Kidney (tissue), 14 donors: ENCODE measurements around the gene GADD45A. TPM values are rescaled to one million over a fixed set of nuclear protein-coding genes. Genes with fewer than 3 reads are reported as not detected.

Source experiments
- DNase-seq, 5 donors: peaks; one replicate each; pipeline ENCODE4 v3.0.0-alpha.2; 2013 to 2020
- FAIRE-seq: peaks from 2 replicates; lab custom pipeline; 2012; peaks lifted over from hg19 to GRCh38; lab: Jason Lieb, UNC
- H3K27ac ChIP-seq, 2 donors: one replicate each; pipeline ENCODE4 v1.7.0; 2013; ENCODE audit warnings: low read depth in 2 of 2, low read length in 2 of 2, inconsistent platforms in 1 of 2
- H3K27me3 ChIP-seq: one replicate; pipeline ENCODE4 v1.7.1; 2013; ENCODE audit warnings: low read length, inconsistent platforms; ENCODE audit not compliant: control insufficient read depth, insufficient read depth
- H3K36me3 ChIP-seq, 3 donors: one replicate each; pipeline versions ENCODE4 v1.7.0 to v1.7.1; 2013; ENCODE audit warnings: low read length in 3 of 3, control low read depth in 1 of 3, inconsistent platforms in 1 of 3; ENCODE audit not compliant: insufficient read depth in 3 of 3, control insufficient read depth in 2 of 3
- H3K4me1 ChIP-seq, 3 donors: one replicate each; pipeline versions ENCODE4 v1.7.0 to v1.7.1; 2013; ENCODE audit warnings: low read length in 3 of 3, inconsistent platforms in 1 of 3, low read depth in 1 of 3; ENCODE audit not compliant: control insufficient read depth in 2 of 3, insufficient read depth in 2 of 3
- H3K4me3 ChIP-seq, 3 donors: one replicate each; pipeline versions ENCODE4 v1.7.0 to v1.8.1; 2013; ENCODE audit warnings: low read length in 3 of 3, control low read depth in 1 of 3, inconsistent platforms in 1 of 3
- H3K9ac ChIP-seq, 3 donors: one replicate each; pipeline versions ENCODE4 v1.7.0 to v1.7.1; 2013; ENCODE audit warnings: low read length in 3 of 3, control low read depth in 1 of 3, inconsistent platforms in 1 of 3
- H3K9me3 ChIP-seq, 3 donors: one replicate each; pipeline versions ENCODE4 v1.7.0 to v1.7.1; 2013; ENCODE audit warnings: low read length in 3 of 3, control low read depth in 1 of 3, inconsistent platforms in 1 of 3; ENCODE audit not compliant: control insufficient read depth in 2 of 3, insufficient read depth in 1 of 3
- intact Hi-C: fragments of 100-400 bp; cut with DNase I; formaldehyde crosslinking; loops from one replicate; pipeline ENCODE4 v1.11.1; 2022
- polyA plus RNA-seq: library from polyadenylated mRNA; stranded (reverse); fragments of 350-450 nt; fragmentation: Illumina TruSeq; extraction: RNeasy Lipid Tissue Mini Kit (QIAGEN cat#74804); gene quantifications from one replicate; pipeline ENCODE4 v1.2.3, GENCODE V29; 2014; ENCODE audit warnings: low read depth, low replicate concordance; ENCODE audit not compliant: insufficient read depth
- total RNA-seq: library from RNA; stranded (reverse); fragmentation: NEBNext Ultra II Directional; extraction: Animal tissue kit (Norgen Biotek cat#: 25700); gene quantifications from one replicate; pipeline ENCODE4 v1.2.1, GENCODE V29; 2021
- TF ChIP-seq, protein P1 (sequence below): IDR thresholded peaks from 3 replicates; pipeline ENCODE4 v1.5.1; 2012; ENCODE audit warnings: mild to moderate bottlenecking, moderate library complexity, borderline replicate concordance; ENCODE audit not compliant: insufficient read depth; ENCODE audit errors: extremely low read depth
- donor health status: control.
- donor health status: control.
- donor health status: control.
- donor health status: control.
- donor health status: control.
- donor health status: DM: yes; HTN: yes; CAD: no.
- donor health status: Normal renal cell carcinoma (clear cell type).

Gene GADD45A
- total and polyA plus RNA-seq, 2 donors from 2014 or later, result 85.6 to 218 TPM

DNA sequence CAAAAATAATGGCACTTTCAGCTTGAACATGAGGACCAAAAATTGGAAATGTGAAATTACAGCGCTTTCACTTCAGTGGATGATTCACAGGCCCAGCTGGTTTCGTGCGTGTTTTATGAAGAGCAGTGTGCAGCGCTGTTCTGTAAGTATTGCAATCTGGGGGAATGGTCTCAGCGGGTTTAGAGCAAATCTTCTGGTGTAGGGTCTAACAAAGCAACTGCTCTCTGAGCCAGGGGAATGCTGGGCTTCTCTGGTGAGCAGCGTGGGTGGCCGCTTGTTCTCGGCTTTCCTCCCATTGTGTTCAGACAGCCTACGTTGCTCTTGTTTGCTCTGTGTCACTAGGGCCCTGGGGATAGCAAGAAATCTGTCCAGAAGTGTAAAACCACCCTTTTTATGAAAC lies 42.4 kb upstream of the GADD45A start:
- DNase-seq (peak in 1 of 5 donors; percentile 53), FAIRE-seq (no peak)
- H3K36me3 ChIP-seq, result no peaks in the 10 kb centered on the region
- intact Hi-C loops, result no loop called here
- no peaks in the 10 kb centered on the region for H3K9me3 ChIP-seq
- peaks cover 0 to 17% (median 17%) of the 10 kb centered on the region in 3 donors for H3K4me1 ChIP-seq
- no peak overlapping the region for H3K9ac ChIP-seq
- H3K27me3 ChIP-seq, result no peaks in the 10 kb centered on the region
- no peak overlapping the region for H3K27ac ChIP-seq
- H3K4me3 ChIP-seq, result no peak overlapping the region
- TF ChIP-seq, protein P1, sequence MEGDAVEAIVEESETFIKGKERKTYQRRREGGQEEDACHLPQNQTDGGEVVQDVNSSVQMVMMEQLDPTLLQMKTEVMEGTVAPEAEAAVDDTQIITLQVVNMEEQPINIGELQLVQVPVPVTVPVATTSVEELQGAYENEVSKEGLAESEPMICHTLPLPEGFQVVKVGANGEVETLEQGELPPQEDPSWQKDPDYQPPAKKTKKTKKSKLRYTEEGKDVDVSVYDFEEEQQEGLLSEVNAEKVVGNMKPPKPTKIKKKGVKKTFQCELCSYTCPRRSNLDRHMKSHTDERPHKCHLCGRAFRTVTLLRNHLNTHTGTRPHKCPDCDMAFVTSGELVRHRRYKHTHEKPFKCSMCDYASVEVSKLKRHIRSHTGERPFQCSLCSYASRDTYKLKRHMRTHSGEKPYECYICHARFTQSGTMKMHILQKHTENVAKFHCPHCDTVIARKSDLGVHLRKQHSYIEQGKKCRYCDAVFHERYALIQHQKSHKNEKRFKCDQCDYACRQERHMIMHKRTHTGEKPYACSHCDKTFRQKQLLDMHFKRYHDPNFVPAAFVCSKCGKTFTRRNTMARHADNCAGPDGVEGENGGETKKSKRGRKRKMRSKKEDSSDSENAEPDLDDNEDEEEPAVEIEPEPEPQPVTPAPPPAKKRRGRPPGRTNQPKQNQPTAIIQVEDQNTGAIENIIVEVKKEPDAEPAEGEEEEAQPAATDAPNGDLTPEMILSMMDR, result no peak

DNA sequence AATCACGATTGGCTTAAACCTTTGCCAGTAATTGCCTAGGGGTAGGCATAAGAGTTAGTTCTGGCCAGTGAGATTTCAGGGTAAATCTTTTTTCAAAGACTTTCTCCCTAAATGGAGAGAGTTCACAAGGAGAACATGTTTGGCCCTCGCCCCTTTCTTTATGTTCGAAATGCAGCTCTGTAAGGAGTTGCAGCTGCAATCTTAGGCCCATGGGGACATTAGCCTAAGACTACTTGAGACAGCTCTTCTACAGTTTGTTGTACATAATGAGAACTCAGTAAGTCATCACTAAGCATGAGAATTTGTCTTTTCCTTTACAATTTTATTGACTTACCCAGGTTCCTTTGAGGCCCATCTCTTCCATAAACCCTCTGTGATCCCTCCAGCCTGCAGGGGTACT lies 40.4 kb upstream of the GADD45A start:
- no peaks in the 10 kb centered on the region for H3K36me3 ChIP-seq
- TF ChIP-seq, protein P1, result no peak
- no peaks in the 10 kb centered on the region for H3K27me3 ChIP-seq
- H3K9ac ChIP-seq, result no peak overlapping the region
- H3K9me3 ChIP-seq, result no peaks in the 10 kb centered on the region
- H3K4me1 ChIP-seq, result peaks cover 0 to 20% (median 18%) of the 10 kb centered on the region in 3 donors
- H3K27ac ChIP-seq, result no peak overlapping the region
- H3K4me3 ChIP-seq, result no peak overlapping the region
- DNase-seq (no peak), FAIRE-seq (no peak)
- intact Hi-C loops, result no loop called here

GRCh38 chr1:67645495-67646144 lies 39.4 kb upstream of the GADD45A start:
- DNase-seq, result peak in 1 of 5 donors; percentile 73
- Histone ChIP-seq H3K36me3 (no peaks in the 10 kb centered on the region), H3K4me3 (no peak overlapping the region), H3K9ac (no peak overlapping the region), H3K9me3 (no peaks in the 10 kb centered on the region), H3K27me3 (no peaks in the 10 kb centered on the region), H3K27ac (peak overlapping the region; percentile 40 to 42), H3K4me1 (peaks cover 0 to 20% (median 18%) of the 10 kb centered on the region in 3 donors)
- TF ChIP-seq, protein P1, result no peak
- no peak for FAIRE-seq
- intact Hi-C loops, result no loop called here
